Right lung (tissue), 10 donors: ENCODE results near the gene LELP1. TPM values are rescaled to one million over a fixed set of nuclear protein-coding genes. Genes with fewer than 3 reads are reported as not detected.
A peak's percentile ranks its signal among the peaks of the same experiment; 100 is the strongest.
"Not testable (repeated sequence)": the region's sequence is repeated elsewhere in the genome, so short reads cannot be mapped to it uniquely, and the experiment has no call there.

ENCODE experiments used
- DNase-seq, 2 donors: peaks; one replicate each; pipeline ENCODE4 v3.0.0-alpha.2; 2013
- long read RNA-seq, 8 donors: transcript quantifications; one replicate each; lab custom pipeline, GENCODE V29; 2026
- polyA plus RNA-seq, 5 donors: library from polyadenylated mRNA; unstranded; fragments of 120-200 nt; gene quantifications; one replicate each; pipeline versions ENCODE4 v1.2.1 to v1.2.3, GENCODE V29; 2013; ENCODE audit warnings: inconsistent platforms in 1 of 5, low replicate concordance in 1 of 5; ENCODE audit not compliant: insufficient read length in 5 of 5, insufficient read depth in 1 of 5

Gene LELP1
- not detected for polyA plus RNA-seq
- long read RNA-seq, donor 1 = 0 reads
- long read RNA-seq, donor 2 = 0 reads
- long read RNA-seq, donor 3 = 0 reads
- long read RNA-seq, donor 4 = 0 reads
- long read RNA-seq, donor 5 = 0 reads
- long read RNA-seq, donor 6 = 0 reads
- long read RNA-seq, donor 7 = 0 reads
- long read RNA-seq, donor 8 = 0 reads

- no peak for DNase-seq
Observed at GRCh38 chr1:153203130-153203529, at the start of gene LELP1. TSS of gene LELP1 (plus strand) at chr1:153203430. CDS start at chr1:153204708, 1,278 bp downstream.

- DNase-seq = no peak
Observed at GRCh38 chr1:153155541-153155940, 47.7 kb upstream of the LELP1 start.

DNA sequence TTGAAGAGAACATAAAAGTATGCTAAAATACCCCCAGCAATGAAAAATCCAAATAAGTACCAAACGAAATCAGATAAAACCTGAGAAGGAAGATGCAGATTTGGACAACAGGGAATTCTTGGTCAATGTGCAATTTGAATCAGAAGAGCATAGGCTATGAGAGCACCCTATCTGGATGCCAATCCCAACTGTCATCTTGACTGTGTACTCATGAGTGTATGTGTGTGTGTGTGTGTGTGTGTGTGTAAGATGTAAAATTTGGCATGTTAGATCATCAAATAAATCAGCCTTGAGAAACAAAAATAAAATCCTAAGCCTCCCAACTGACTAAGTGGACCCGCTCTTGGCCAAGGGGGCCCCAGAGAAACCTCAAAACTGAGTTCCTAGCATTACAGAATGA, 34.5 kb upstream of the LELP1 start:
- DNase-seq = no peak

DNA sequence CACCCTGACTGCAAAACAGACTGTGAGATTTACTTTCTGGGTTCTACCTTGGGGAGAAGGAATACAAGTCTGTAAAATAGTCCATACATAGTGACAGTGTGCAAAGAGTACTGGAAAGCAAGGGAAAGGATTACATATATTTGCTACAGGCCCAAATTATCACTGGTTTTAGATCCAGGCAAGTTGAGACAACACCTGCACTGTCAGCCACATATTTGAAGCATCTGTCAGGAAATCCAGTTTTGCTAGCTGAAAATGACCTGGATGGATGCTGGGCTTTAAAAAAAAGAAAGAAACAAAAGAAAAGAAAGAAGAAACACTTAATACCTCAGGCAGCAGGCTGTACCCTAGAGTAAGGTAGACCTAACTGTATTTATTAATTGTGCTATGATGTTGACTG, 28.6 kb upstream of the LELP1 start:
- DNase-seq = no peak

GRCh38 chr1:153178922-153179321, 24.3 kb upstream of the LELP1 start:
- no peak for DNase-seq

DNA sequence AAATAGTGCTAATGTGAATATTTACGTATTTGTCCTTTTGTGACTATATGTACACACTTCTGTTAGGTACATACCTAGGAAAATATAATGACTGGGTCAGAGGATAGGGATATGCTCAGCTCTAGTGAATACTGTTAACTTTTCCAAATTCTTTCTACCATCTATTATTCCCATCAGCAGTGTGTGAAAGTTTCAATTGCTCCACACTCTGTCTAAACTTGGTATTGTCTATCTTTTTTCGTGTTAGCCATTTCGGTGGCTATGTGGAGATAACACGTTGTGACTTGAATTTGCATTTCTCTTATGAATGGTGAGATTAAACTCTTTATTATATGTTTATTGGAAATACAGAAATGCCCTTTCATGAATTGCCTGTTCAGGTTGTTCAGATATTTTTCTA, 22.7 kb upstream of the LELP1 start:
- DNase-seq = no peak

DNA sequence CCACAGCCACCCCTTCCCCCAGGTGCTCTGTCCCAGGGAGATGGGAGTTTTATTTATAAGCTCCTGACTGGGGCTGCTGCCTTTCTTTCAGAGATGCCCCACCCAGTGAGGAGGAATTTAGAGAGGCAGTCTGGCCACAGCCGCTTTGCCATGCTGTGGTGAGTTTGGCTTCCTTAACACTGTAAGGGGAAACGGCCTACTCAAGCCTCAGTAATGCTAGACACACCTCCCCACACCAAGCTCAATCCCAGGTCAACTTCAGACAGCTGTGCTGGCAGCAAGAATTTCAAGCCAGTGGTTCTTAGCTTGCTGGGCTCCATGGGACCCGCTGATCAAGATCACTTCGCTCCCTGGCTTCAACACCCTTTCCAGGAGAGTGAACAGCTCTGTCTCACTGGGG, 14.9 kb upstream of the LELP1 start:
- not testable (repeated sequence) for DNase-seq

DNA sequence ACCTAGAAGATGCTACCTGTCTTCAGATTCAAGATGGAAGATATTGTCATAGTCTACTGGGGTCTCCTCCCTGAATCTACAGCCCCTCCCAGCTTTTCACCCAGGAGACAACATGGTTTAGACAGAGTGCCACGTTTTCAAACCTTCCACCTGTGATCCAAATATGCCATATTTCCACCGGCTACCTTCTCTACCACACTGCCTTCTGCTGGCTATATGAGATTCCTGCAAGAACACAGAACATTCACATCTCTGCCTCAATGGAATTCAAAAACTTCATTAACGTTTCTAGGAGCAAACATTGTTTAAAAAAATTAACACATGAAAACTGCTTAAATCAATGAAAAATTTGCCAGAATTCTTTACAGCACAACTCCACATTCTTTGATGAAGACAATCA, 12.9 kb upstream of the LELP1 start:
- DNase-seq = no peak

DNA sequence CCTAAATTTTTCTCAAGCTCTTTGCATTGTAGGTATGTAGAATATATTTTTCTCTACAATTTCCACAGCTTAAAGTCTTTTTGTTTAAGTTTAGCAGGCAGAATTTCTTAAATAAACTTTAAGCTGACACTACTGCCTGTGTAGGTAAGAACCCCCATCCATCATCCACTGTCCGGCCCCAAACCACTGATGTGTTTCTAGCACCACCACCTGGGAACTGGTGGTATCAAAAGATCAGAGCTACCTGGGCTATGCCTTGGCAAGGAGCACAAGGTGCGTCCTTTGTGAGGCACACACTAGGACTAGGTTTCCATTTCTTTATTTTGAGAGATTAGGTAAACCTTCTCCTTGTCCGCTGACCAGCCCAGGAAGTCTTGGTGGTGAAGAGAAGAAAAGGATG, 10.5 kb upstream of the LELP1 start:
- no peak for DNase-seq

DNA sequence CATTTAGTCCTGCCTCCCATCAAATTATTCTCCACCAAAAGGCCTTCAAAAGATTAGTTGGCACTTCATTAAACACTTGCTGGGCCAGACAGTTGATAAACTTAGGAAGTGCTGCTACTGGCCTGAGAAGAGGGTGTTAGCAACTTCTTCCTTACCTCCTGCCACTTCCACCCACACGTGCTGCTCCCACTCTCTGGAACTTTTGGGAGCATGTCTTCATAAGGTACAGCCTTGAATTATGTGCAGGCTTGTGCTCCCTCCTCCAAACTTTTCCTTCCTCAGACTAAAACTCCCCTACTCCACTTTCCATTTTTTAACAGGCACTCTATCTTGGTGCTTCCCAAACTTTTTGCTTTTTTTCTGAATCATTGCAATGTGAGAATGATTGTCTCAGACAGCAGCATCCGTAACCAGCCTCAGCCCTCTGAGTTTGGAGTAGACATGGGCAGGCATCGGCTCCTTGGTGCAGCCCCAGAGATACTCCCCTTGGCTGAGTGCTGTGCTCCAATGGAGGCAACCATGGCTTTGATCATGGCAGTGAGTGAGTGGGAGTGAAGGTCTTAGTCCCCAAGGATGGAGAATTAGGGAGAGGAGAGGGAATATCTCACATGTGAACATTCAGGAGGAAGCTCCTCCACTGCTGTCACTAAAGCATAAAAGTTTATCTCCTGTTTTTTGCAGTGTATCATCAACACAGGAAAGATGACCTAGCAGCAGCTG, 8.7 kb upstream of the LELP1 start:
- DNase-seq = no peak

DNA sequence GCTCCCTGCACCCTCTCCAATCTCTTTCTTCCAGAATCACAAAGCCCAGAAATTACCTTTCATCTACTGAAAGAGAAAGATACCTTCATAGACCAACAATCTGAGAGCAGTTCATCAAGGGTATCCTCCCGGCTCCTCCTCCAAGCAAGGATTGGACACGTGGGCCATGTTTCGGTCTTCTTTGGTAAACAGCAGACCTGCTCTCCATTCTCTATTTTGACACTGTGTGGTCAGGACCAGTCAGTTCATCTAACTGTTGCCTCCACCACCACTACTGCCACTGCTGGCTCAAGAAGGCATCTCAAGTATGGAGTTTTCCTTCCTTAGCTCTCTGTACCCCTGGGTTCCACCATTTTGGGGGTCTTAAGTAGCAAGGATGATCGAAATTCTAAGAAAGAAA, 8.0 kb upstream of the LELP1 start:
- DNase-seq = no peak

- no peak for DNase-seq
Observed at GRCh38 chr1:153202006-153202405, 1.2 kb upstream of the LELP1 start.

GRCh38 chr1:153206631-153207030, 3.4 kb downstream of the LELP1 start:
- DNase-seq = no peak

- DNase-seq = no peak
Observed at GRCh38 chr1:153210206-153210605, 7.0 kb downstream of the LELP1 start.

GRCh38 chr1:153212201-153212600, 9.0 kb downstream of the LELP1 start:
- DNase-seq = no peak

DNA sequence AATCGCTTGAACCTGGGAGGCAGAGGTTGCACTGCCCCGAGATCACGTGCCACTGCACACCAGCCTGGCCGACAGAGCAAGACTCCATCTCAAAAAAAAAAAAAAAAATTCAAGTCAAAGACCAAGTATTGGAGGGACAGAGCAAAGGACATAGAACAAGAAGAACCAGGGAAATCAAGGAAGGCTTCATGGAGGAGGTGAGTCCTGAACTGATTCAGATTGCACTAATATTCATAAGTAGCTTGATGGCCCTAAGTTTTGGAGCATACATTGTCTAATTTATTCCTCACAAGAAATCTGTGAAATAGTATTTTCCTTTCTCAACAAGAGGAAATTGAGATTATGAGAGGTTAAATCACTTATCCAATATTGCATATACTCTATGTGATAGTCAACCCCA, 10.3 kb downstream of the LELP1 start:
- no peak for DNase-seq

DNA sequence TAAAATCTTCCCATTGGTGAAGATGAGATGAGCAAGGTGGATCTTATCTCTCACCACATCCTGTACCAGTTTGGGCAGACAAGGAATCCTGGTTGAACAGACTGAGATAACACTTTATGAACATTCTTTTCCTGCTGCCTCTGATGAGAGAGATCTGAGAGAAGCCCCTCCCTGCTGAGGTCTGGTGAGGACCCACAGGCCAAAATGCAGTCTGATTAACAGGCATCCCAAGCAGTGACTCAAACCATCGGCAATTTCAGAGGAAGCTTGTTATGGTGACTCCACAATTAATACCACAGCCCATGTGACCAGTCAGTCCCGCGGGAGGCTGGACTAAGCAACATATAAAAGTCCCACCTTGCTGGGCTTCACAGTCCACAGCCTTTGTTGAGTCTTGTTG, 14.0 kb downstream of the LELP1 start, which contains the start of gene PRR9:
Gene PRR9 (plus strand): TSS at position 373 of the 400 bp plus-strand sequence. CDS start 561 bp downstream, outside the sequence.
- DNase-seq = no peak

DNA sequence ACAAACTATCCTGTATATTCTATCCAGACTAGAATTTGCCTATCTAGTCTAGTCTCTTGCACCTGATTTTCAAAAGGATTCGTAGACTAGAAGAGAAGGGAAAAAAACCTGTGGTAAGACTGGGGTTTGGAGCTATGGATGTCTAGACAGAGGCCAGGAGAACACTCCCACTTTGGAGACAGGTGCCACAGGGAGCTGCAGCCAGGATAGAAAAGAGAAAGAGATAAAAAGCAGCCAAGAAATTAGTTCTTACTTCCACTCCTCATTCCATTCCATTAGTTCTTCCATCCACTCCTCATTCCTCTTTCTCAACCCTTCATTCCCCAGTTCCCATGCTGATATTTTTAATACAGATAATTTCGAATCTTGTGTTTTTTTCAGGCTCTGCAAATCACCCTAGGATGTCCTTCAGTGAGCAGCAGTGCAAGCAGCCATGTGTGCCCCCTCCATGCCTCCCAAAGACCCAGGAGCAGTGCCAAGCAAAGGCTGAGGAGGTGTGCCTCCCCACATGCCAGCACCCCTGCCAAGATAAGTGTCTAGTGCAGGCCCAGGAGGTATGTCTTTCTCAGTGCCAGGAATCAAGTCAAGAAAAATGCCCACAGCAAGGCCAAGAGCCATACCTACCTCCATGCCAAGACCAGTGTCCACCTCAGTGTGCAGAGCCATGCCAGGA, 14.7 kb downstream of the LELP1 start:
- DNase-seq = no peak

DNA sequence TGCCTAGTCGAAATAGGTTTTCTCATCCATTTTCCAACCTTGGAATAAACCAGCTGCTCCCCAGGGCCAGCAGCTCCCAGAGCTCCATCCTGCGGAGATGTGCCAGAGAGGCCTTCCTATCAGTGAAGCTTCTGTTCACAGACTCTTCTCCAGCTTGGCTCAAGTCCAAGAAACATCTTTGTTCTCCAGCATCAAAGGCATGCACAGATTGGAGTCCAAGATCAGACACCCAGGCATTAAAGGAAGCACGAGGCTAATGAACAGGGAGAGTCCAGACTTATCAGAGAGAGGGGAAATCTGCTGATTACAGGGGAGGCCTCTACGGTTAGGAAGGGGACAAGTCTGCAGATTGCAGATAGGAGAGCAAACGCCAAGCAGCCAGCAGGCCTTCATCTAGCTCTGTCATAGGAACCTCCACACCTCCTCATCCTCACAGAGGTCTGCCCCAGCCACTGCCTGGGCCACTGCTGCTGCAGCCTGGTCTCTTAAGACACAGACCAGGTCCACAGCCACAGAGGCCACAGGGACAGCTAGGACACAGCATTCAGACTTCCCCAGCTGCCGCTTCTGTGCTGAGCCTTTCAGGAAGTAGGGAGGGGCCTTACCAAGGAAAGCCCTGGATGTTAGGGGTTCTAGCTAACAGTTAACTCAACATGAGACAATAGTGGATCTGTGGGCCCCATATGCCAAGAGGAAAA, 17.5 kb downstream of the LELP1 start:
- DNase-seq = no peak

DNA sequence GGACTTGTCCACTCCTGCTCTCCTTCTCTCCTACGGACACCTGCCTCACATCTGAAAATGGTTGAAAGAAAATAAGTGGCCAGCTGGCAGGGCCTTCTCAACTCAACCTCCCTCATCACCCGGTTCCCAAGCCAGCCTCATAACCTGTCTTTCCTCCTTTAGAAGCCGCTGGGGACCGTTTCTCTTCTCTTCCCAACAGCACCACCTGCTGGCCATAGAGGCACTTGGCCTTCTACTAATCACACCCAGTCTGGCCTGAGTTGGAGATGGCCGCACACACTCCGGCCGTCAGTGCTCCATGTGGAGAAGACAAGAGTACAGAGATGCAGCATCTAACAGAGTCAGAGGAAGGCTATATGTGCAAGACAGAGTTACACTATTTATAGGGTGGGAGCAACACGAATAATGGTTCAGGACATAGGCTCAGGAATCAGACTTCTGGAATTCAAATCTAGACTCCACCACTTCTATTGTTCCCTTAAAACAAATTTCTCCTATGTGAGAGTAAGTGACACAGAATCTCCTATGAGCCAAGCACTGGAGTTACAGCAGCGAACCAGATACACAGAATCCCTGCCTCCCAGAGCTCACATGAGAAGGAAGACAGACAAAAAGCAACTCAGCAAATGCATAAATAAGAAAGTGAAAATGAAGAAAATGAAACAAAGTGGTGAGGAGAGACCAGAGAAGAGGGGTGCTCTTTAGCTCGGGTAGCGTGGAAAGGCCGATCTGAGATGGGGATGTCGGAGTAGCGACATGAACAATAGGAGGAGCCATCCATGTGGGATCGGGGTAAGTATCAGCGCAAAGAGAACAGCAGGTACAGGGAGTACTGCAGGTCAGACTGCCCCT, 20.0 kb downstream of the LELP1 start:
- peak; percentile 10 to 23 for DNase-seq

DNA sequence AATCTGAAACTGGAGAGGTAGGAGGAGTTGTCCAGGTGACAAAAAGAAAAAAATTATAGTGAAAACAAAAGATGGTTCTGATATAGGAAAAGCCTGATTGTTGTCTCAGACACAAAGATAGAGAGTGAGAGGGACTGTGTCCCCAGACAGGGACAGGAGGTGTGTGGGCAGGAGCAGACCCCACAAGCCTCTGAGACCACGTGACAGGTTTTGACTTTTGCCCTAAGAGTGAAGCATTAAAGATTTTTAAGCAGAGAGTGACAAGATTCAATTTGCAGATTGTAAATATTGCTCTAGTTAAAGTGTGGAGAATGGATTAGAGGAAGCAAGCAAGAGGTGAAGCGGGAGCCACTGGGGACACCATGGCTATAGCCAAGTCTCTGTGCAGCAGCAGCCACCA, 24.6 kb downstream of the LELP1 start:
- no peak for DNase-seq
